ENCODE measurements around the gene NEURL1.

Gene NEURL1

GRCh38 chr10:103564116-103564501 lies 70.6 kb downstream of the NEURL1 start:
- DNase-seq (ENCODE audit: low read depth in 2 of 2) = no peak

DNA sequence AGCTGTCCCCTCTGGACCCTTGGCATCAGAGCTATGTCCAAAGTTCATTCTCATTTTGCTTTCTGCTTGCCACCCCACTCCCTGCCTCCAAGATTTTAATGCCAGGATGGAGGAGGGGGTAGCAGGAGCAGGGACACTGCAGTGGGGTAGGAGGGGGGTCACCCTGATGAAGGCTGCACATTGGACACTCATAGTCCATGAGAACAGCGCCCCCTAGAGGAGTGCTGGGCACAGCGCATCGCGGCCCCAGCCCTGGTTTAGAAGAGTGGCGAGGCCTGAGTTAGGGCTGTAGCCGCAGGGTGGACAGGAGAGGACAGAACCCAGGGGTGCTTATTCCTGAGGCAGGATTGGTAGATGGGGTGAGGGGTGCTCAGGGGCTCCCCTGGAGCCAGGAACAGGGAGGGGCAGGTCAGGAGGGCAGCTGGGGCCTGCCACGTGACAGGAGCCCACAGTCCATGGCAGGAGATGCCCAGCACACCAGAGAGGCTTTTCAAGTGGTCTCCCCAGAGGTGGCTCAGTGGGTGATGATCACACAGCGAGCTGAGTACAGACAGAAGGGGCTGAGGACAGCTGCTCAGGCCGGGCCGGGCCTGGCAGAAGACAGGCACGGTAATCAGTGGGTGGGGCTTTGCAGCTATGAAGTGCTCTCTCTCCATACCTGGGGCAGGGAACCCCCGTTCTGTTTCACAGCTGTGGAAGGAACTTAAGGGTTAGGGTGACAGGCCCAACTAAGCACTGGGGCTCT lies 71.4 kb downstream of the NEURL1 start:
- no peak for DNase-seq (ENCODE audit: low read depth in 2 of 2)

DNA sequence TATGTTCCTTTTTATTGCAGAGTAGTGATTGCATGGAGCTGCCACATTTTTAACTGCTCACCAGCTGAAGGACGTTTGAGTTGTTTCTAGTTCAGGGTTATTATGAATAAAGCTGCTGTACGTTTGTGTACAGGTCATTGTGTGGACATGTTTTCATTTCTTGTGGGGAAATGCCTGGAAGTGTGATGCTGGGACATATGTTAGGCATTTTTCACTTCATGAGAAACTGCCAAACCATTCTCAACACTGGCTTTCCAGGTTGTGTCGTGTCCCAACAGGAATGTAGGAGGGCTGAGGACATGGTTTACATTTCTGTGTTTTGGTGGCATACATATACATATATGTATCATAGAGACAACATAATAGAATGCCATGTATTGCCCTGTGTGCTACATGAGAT lies 73.0 kb downstream of the NEURL1 start:
- DNase-seq (ENCODE audit: low read depth in 2 of 2) = no peak

DNA sequence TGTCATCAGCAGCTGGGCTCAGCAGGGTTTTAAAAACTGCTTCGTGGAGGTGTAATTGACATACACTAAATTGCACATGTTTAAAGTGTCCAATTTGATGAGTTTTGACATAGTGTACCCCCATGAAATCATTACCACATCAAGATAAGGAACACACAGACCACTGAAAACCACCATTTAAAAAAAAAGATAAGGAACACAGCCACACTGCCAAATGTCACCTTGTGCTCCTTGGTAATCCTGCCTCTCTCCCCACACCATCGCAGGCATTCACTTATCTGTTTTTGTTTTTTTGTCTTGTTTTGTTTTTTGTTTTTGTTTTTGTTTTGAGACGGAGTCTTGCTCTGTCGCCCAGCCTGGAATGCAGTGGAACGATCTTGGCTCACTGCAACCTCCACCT lies 75.0 kb downstream of the NEURL1 start:
- no peak for DNase-seq (ENCODE audit: low read depth in 2 of 2)

- no peak for DNase-seq (ENCODE audit: low read depth in 2 of 2)
These were observed 76.4 kb downstream of the NEURL1 start for GRCh38 chr10:103569896-103570295.

GRCh38 chr10:103570844-103571655 lies 77.5 kb downstream of the NEURL1 start:
- no peak for DNase-seq (ENCODE audit: low read depth in 2 of 2)

DNA sequence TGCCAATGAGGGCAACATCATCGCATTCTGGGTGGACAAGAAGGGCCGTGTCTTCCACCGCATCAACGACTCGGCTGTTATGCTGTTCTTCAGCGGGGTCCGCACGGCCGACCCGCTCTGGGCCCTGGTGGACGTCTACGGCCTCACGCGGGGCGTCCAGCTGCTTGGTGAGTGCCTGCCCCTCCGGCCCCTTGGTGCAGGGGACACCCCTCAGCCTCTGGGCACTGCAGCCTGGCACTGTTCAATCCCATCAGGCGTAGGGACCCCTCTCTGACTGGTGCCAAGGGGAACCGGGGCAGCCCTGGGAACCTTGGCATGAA lies 78.1 kb downstream of the NEURL1 start:
- DNase-seq (ENCODE audit: low read depth in 2 of 2) = no peak

DNA sequence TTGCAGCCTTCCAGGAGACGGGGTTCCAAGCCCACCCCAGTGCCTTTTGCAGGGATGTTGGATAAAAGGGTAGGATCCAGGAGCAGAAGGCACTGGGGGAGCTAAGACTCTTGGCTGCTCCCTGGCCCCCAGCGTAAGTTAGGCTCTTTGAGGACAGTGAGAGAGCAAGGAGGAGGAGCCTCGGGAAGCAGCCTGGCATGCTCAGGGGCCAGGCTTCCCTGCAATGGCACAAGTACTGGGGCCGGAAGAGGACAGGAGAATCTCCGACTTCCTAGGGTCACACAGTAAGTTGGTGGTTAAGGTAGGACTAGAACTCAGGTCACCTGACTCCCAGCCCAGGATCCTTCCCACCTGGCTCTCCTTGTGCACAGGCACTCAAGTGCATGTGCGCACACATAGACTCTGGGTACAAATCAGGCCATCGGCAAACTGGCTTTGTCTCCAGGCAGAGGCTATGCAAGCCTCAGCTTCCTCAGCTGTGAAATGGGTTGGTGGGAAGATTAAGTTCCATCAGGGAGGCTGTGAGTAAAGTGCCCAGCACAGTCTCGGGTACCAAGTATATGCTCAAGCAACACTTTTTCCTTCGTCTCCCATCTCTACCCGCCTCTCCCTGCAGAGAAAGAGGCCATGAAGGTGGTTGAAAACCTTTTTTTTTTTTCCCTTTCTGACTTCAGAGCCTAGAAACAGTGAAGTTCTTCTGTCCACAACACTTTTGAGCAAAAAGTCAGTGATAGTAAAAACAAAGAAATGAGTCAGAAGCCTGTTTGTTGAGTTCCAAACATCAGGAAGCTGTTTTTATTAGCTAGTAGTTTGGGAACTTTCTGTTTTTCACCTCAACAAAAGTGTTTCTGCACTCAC lies 79.1 kb downstream of the NEURL1 start:
- DNase-seq (ENCODE audit: low read depth in 2 of 2) = no peak

DNA sequence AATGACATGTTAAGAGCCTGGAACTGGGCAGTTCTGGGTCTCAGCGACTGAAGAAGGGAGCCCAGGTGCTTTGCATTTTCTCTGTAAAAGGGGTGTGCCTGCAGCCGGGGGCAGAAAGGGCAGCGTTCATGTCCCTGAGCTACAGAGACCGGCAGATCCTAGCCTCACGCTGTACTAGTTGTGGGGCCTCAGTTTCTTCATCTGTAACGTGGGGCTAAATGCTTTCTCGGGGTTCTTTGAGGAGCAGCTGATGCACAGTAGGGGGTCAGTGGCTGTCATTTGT lies 79.6 kb downstream of the NEURL1 start:
- DNase-seq (ENCODE audit: low read depth in 2 of 2) = no peak

DNA sequence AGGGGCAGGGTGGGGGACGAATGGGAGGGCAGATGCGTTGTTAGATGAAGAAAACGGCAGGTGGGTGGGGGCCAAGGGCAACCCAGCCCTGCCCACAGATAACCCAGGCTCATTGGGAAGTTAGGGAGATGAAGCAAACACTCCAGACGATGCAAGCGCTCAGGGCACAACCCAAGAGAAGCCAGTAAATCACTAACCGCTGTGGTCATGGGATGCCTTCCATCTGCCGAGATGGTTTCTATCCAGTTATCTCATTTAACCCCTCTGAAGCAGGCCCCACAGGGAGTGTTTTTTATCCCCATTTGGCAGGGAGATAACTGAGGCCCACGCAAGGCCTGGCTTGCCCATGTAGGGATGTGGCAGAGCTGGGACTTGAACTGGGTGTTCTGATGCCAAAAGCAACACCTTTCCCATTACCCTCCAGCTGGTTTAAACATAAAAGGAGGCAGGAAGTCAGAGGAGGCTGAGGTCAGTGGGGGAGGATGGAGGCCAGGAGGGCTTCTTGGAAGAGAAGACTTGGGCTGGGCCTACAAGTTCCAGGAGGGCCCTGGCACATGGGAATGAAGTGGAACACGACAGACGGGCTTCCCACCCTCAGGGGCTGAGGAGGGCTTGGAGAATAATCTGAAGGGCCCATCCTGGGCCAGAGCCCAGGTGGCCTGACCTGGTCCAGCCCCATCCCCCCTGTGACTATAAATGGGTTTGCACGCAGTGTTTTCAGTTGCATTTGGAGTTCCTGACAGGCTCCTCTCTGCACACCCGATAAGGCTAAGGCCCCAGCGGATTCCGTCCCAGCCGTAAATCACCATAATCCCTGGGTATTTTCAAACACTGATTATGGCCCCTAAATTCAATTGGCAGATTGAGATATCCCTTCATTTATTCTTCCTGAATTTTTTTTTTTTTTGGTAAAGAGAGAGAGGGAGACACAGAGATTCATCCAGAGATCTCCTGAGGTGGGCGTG lies 80.9 kb downstream of the NEURL1 start:
- no peak for DNase-seq (ENCODE audit: low read depth in 2 of 2)

DNA sequence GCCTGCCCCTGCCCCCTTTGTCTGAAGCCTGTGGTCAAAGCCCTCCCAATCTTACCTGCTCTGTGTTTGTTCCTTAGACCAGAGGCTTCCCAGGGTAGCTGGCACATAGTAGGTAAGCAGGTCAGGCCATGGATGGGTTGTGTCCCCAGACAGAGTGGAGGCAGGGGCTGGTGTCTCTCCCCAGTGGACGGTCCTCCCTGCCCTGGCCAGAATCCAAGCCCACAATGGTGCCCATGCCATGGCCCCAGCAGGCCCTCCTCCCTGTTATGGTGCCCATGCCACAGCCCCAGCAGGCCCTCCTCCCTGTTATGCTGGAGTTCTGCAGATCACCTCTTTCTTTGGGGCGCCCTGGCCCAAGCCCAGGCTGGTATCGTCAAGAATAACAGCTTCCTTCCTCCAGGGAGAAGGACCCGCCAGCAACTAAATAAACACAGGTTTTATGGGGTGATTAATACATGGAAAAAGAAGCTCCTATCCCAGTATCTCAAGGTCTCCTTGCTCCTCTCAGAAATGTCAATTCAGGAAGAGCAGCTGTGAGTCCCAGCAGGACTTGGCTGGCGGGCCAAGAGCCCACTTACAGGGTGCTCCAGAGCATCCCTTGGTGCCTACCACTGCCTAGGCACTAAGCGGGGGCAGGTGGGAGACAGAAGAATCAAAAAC lies 82.0 kb downstream of the NEURL1 start:
- DNase-seq (ENCODE audit: low read depth in 2 of 2) = no peak

- no peak for DNase-seq (ENCODE audit: low read depth in 2 of 2)
These were observed 82.6 kb downstream of the NEURL1 start for GRCh38 chr10:103576076-103576471.

- DNase-seq (ENCODE audit: low read depth in 2 of 2) = no peak
These were observed 83.4 kb downstream of the NEURL1 start for GRCh38 chr10:103576862-103577261.

GRCh38 chr10:103578782-103579382 lies 85.4 kb downstream of the NEURL1 start:
- DNase-seq (ENCODE audit: low read depth in 2 of 2) = no peak

DNA sequence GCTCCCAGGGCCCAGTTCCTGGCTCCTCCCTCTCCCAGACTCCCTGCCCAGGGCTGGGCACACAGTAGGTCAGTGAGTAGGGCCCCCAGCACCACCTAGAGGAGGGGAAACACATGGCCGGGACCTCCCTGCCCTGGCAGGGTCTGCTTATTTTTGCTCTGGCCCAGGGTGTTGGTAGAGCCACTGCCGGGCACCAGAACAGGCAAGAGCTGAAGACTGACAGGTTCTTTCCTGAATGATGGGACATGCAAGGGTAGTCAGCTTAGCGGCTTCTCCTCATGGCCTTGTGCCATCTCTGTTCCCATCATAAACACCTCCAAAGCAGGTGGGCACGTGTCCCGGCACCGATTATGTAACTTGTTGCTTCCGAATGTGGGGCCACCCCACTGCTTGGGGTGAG lies 86.5 kb downstream of the NEURL1 start:
- no peak for DNase-seq (ENCODE audit: low read depth in 2 of 2)

- DNase-seq (ENCODE audit: low read depth in 2 of 2) = no peak
These were observed 86.9 kb downstream of the NEURL1 start for GRCh38 chr10:103580430-103580829.

GRCh38 chr10:103581499-103581898 lies 88.0 kb downstream of the NEURL1 start:
- no peak for DNase-seq (ENCODE audit: low read depth in 2 of 2)

DNA sequence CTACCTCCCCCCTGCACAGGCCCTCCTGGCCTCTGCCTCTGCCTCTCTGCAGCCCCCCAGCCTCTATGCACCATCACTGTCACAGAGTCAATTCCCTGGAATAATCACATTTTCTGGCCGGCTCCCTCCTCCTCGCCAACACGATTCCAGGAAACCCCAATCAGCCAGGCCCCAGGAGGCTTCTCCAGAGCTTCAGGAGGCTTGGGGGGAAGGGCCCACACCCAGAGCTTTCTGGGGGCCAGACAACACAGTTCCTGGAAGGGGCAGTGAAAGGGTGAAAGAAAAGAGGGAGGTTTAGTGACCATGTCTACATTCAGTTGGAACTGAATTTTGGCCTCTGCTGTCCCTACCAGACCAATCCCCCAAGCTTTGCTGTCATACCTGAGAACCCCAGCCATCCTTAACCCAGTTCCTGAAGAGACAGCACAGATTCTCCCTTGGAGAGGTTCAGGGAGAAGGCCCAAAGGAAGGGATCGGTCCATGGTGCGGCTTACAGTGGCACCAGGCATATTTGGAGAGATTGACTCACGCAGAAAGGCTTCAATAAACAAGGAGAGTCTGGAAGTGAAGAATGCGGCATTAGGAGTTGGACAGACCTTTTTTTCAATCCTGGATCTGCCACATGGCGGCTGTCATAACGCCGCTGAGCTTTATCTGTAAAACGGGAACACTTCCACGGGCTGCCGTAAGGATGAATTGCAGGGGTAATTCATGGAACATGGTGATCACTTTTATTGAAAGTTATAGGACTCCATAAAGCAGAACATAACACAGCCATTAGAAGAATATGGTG lies 89.0 kb downstream of the NEURL1 start:
- DNase-seq (ENCODE audit: low read depth in 2 of 2) = no peak

- no peak for DNase-seq (ENCODE audit: low read depth in 2 of 2)
These were observed 90.3 kb downstream of the NEURL1 start for GRCh38 chr10:103583871-103584215.
